Measurements from ENCODE around the gene RABAC1.

DNA sequence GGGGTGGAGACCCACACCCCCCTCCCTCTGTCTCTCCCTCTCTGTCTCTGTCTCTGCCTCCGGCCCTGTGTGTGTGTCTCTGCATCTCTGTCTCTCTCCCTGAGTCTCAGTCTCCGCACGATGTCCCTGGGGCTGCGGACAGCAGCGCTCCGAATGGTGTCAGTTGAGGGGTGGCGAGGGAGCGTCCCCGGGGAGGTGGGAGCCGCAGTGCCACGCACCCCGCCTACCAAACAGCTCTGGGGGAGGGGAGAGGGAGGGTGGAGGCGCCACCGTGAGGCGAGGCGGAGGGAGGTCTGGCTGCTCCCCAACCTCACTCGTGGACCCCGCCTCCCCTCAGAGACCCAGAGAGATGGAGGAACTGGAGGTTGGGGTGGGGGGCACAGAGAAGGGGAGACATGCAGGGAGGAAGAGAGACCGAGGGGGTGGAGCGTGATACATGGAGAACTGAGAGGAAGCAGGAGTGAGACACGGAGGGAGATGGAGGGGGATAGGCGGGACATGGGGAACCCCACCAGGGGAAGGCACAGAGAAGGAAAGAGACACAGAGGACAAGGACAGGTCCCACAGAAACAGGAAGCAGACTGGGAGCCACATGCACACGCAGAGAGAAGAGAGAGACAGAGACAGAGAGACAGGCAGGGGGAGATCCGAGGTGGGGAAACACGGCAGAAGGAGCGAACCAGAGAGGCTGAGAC, 38.1 kb downstream of the RABAC1 start:
- TF ChIP-seq ZNF274 (IDR thresholded peaks at IDR 0.05; ENCODE audit: low read depth, low read length) = no peak
- TF ChIP-seq YY1 (IDR thresholded peaks at IDR 0.05; ENCODE audit: insufficient read depth, insufficient read length) = no peak

Measured in NT2/D1 (cell line).